GM23338 (cell line): ENCODE results near the gene JARID2.

Experiments
- CREB1 ChIP-seq: fragments of 250-450 bp; sonication (Bioruptor Pico); IDR thresholded peaks from 2 replicates; pipeline ENCODE4 v1.5.0; 2020; ENCODE audit warnings: low read depth, mild to moderate bottlenecking, moderate library complexity
- EZH2 ChIP-seq: fragments of 200-600 bp; sonication (generic); IDR thresholded peaks from one replicate; pipeline ENCODE4 v1.8.0; 2017; ENCODE audit warnings: antibody characterized with exemption, mild to moderate bottlenecking, low read depth; ENCODE audit not compliant: unreplicated experiment
- EZH2phosphoT487 ChIP-seq: fragments of 200-600 bp; sonication (generic); IDR thresholded peaks from one replicate; pipeline ENCODE4 v1.8.1; 2018; ENCODE audit warnings: antibody characterized with exemption; ENCODE audit not compliant: unreplicated experiment
- JUNB ChIP-seq: IDR thresholded peaks from one replicate; pipeline ENCODE4 v1.6.1; 2016; ENCODE audit warnings: antibody characterized with exemption; ENCODE audit not compliant: unreplicated experiment
- POLR2AphosphoS5 ChIP-seq: IDR thresholded peaks from 2 replicates; pipeline ENCODE4 v1.6.1; 2016; ENCODE audit warnings: antibody characterized with exemption, low read depth
- STAT1 ChIP-seq: IDR thresholded peaks from one replicate; pipeline ENCODE4 v1.6.1; 2016; ENCODE audit warnings: antibody characterized with exemption; ENCODE audit not compliant: unreplicated experiment
- ZNF114 ChIP-seq: fragments of 250-450 bp; sonication (Bioruptor Pico); IDR thresholded peaks from 2 replicates; pipeline ENCODE4 v1.5.0; 2020; ENCODE audit warnings: mild to moderate bottlenecking, moderate library complexity
- ZNF331 ChIP-seq: fragments of 250-450 bp; sonication (Bioruptor Pico); IDR thresholded peaks from 2 replicates; pipeline ENCODE4 v1.5.0; 2020; ENCODE audit warnings: low read depth, mild to moderate bottlenecking, moderate library complexity
- TF ChIP-seq, protein P1 (sequence below), 2 experiments: fragments of 200-600 bp in 1 of 2; sonication (generic) in 1 of 2; conservative IDR thresholded peaks; 2 replicates each; pipeline versions ENCODE4 v1.5.1 to v1.6.1; 2016 to 2017; ENCODE audit warnings: antibody characterized with exemption in 2 of 2, low read depth in 2 of 2, mild to moderate bottlenecking in 2 of 2, moderate library complexity in 1 of 2
- TF ChIP-seq, protein P2 (sequence below): fragments of 250-450 bp; sonication (Bioruptor Pico); IDR thresholded peaks from 2 replicates; pipeline ENCODE4 v1.5.0; 2020; ENCODE audit warnings: mild to moderate bottlenecking, moderate library complexity
- TF ChIP-seq, protein P3 (sequence below): IDR thresholded peaks from one replicate; pipeline ENCODE4 v1.6.1; 2018; ENCODE audit warnings: antibody characterized with exemption; ENCODE audit not compliant: unreplicated experiment
- TF ChIP-seq, protein P4 (sequence below): IDR thresholded peaks from 2 replicates; pipeline ENCODE4 v1.6.1; 2016; ENCODE audit warnings: antibody characterized with exemption

DNA sequence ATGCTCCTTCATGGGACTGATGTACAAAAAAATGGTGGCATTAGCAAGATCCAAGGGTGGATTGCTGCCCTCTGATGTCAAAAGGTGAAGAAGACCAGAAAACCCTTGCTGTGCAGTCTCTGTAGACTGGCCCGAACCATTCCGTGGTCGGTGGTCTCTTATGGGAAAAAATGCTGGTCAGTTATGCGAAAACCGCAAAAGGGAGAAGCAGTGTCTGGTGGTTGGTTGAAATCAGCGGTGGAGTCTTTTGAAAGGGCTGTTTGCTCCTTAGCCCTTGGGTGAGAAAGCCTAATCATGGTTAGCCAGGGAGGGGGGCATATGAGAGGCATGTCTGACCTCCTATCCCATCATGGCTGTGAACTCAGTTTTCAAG is 308.8 kb downstream of the JARID2 start:
- TF ChIP-seq, protein P1, sequence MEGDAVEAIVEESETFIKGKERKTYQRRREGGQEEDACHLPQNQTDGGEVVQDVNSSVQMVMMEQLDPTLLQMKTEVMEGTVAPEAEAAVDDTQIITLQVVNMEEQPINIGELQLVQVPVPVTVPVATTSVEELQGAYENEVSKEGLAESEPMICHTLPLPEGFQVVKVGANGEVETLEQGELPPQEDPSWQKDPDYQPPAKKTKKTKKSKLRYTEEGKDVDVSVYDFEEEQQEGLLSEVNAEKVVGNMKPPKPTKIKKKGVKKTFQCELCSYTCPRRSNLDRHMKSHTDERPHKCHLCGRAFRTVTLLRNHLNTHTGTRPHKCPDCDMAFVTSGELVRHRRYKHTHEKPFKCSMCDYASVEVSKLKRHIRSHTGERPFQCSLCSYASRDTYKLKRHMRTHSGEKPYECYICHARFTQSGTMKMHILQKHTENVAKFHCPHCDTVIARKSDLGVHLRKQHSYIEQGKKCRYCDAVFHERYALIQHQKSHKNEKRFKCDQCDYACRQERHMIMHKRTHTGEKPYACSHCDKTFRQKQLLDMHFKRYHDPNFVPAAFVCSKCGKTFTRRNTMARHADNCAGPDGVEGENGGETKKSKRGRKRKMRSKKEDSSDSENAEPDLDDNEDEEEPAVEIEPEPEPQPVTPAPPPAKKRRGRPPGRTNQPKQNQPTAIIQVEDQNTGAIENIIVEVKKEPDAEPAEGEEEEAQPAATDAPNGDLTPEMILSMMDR (conservative IDR thresholded peaks at IDR 0.05; ENCODE audit: low read depth in 2 of 2) = no peak
- no peak for TF ChIP-seq EZH2phosphoT487
- TF ChIP-seq POLR2AphosphoS5 = no peak
- TF ChIP-seq, protein P2, sequence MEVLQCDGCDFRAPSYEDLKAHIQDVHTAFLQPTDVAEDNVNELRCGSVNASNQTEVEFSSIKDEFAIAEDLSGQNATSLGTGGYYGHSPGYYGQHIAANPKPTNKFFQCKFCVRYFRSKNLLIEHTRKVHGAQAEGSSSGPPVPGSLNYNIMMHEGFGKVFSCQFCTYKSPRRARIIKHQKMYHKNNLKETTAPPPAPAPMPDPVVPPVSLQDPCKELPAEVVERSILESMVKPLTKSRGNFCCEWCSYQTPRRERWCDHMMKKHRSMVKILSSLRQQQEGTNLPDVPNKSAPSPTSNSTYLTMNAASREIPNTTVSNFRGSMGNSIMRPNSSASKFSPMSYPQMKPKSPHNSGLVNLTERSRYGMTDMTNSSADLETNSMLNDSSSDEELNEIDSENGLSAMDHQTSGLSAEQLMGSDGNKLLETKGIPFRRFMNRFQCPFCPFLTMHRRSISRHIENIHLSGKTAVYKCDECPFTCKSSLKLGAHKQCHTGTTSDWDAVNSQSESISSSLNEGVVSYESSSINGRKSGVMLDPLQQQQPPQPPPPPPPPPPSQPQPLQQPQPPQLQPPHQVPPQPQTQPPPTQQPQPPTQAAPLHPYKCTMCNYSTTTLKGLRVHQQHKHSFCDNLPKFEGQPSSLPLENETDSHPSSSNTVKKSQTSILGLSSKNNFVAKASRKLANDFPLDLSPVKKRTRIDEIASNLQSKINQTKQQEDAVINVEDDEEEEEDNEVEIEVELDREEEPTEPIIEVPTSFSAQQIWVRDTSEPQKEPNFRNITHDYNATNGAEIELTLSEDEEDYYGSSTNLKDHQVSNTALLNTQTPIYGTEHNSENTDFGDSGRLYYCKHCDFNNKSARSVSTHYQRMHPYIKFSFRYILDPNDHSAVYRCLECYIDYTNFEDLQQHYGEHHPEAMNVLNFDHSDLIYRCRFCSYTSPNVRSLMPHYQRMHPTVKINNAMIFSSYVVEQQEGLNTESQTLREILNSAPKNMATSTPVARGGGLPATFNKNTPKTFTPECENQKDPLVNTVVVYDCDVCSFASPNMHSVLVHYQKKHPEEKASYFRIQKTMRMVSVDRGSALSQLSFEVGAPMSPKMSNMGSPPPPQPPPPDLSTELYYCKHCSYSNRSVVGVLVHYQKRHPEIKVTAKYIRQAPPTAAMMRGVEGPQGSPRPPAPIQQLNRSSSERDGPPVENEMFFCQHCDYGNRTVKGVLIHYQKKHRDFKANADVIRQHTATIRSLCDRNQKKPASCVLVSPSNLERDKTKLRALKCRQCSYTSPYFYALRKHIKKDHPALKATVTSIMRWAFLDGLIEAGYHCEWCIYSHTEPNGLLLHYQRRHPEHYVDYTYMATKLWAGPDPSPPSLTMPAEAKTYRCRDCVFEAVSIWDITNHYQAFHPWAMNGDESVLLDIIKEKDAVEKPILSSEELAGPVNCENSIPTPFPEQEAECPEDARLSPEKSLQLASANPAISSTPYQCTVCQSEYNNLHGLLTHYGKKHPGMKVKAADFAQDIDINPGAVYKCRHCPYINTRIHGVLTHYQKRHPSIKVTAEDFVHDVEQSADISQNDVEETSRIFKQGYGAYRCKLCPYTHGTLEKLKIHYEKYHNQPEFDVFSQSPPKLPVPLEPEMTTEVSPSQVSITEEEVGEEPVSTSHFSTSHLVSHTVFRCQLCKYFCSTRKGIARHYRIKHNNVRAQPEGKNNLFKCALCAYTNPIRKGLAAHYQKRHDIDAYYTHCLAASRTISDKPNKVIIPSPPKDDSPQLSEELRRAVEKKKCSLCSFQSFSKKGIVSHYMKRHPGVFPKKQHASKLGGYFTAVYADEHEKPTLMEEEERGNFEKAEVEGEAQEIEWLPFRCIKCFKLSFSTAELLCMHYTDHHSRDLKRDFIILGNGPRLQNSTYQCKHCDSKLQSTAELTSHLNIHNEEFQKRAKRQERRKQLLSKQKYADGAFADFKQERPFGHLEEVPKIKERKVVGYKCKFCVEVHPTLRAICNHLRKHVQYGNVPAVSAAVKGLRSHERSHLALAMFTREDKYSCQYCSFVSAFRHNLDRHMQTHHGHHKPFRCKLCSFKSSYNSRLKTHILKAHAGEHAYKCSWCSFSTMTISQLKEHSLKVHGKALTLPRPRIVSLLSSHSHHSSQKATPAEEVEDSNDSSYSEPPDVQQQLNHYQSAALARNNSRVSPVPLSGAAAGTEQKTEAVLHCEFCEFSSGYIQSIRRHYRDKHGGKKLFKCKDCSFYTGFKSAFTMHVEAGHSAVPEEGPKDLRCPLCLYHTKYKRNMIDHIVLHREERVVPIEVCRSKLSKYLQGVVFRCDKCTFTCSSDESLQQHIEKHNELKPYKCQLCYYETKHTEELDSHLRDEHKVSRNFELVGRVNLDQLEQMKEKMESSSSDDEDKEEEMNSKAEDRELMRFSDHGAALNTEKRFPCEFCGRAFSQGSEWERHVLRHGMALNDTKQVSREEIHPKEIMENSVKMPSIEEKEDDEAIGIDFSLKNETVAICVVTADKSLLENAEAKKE = no peak
- TF ChIP-seq, protein P3, sequence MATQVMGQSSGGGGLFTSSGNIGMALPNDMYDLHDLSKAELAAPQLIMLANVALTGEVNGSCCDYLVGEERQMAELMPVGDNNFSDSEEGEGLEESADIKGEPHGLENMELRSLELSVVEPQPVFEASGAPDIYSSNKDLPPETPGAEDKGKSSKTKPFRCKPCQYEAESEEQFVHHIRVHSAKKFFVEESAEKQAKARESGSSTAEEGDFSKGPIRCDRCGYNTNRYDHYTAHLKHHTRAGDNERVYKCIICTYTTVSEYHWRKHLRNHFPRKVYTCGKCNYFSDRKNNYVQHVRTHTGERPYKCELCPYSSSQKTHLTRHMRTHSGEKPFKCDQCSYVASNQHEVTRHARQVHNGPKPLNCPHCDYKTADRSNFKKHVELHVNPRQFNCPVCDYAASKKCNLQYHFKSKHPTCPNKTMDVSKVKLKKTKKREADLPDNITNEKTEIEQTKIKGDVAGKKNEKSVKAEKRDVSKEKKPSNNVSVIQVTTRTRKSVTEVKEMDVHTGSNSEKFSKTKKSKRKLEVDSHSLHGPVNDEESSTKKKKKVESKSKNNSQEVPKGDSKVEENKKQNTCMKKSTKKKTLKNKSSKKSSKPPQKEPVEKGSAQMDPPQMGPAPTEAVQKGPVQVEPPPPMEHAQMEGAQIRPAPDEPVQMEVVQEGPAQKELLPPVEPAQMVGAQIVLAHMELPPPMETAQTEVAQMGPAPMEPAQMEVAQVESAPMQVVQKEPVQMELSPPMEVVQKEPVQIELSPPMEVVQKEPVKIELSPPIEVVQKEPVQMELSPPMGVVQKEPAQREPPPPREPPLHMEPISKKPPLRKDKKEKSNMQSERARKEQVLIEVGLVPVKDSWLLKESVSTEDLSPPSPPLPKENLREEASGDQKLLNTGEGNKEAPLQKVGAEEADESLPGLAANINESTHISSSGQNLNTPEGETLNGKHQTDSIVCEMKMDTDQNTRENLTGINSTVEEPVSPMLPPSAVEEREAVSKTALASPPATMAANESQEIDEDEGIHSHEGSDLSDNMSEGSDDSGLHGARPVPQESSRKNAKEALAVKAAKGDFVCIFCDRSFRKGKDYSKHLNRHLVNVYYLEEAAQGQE = no peak
- no peak for TF ChIP-seq EZH2
- TF ChIP-seq JUNB = no peak
- no peak for TF ChIP-seq ZNF114 (CRISPR knock-in tag)
- no peak for TF ChIP-seq CREB1
- no peak for TF ChIP-seq STAT1
- no peak for TF ChIP-seq ZNF331 (CRISPR knock-in tag)
- TF ChIP-seq, protein P4, sequence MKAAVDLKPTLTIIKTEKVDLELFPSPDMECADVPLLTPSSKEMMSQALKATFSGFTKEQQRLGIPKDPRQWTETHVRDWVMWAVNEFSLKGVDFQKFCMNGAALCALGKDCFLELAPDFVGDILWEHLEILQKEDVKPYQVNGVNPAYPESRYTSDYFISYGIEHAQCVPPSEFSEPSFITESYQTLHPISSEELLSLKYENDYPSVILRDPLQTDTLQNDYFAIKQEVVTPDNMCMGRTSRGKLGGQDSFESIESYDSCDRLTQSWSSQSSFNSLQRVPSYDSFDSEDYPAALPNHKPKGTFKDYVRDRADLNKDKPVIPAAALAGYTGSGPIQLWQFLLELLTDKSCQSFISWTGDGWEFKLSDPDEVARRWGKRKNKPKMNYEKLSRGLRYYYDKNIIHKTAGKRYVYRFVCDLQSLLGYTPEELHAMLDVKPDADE = no peak
